Measurements from ENCODE around the gene SASH3.
A peak's percentile ranks its signal among the peaks of the same experiment; 100 is the strongest.

The SASH3 gene

DNA sequence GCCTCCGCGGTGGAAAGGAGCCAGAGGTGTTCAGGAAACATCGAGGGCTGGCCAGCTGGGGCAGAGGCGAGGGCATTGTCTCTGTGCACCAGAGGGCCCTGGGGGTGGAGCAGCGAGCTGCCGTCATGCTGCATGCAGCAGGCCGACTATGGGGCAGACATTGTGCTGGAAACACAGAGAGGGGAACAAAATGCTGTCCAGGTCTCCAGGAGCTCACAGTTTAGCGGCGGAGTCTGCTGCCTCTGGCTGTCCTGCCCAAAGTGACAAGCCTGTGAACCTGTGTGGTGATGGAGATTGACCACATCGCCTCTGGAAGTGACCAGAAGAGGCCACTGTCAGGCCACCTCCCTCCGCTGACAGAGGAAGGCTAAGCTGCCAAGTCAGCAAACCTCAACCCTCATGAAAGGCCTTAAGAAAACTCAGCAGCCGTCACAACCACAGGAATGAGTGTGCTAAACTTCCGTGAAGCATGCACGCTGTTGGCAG is 20.1 kb upstream of the SASH3 start:
- FAIRE-seq = no peak
- DNase-seq (ENCODE audit: insufficient read length, low spot score) = no peak
- TF ChIP-seq SPI1 (IDR thresholded peaks at IDR 0.05; ENCODE audit: low read depth, low read length) (no peak), POLR2A (IDR thresholded peaks at IDR 0.05; ENCODE audit: low read depth, low read length) (no peak), POU2F2 (IDR thresholded peaks at IDR 0.05; ENCODE audit: low read depth, low read length) (no peak), PAX5 (IDR thresholded peaks at IDR 0.05; ENCODE audit: insufficient read depth, low read length, severe bottlenecking) (no peak), POLR2AphosphoS5 (IDR thresholded peaks at IDR 0.05; ENCODE audit: low read depth, low read length) (no peak), TAF1 (IDR thresholded peaks at IDR 0.05; ENCODE audit: low read depth, low read length) (no peak)

DNA sequence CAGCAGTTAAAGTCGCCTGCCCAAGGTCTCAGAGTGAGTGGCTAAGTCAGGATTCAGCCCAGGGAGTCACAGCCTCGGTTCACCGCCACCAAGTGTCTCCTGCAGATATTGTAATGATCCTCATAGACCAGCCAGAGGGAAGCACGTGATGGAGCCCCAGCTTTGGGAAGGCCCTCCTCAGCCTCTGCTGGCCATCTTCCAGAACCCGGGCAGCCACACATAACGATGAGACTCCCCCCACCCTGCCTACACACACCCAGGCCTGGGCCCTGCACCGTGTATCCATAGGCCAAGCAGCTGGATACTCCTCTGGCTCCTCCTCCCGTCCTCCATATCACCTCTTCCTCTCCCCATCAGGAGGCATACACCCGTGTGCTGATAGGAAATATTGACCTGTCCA is 19.6 kb upstream of the SASH3 start:
- FAIRE-seq = no peak
- DNase-seq (ENCODE audit: insufficient read length, low spot score) = no peak
- no peak for TF ChIP-seq POU2F2 (IDR thresholded peaks at IDR 0.05; ENCODE audit: low read depth, low read length)
- TF ChIP-seq POLR2A (IDR thresholded peaks at IDR 0.05; ENCODE audit: low read depth, low read length) = no peak
- no peak for TF ChIP-seq PAX5 (IDR thresholded peaks at IDR 0.05; ENCODE audit: insufficient read depth, low read length, severe bottlenecking)
- no peak for TF ChIP-seq POLR2AphosphoS5 (IDR thresholded peaks at IDR 0.05; ENCODE audit: low read depth, low read length)
- no peak for TF ChIP-seq SPI1 (IDR thresholded peaks at IDR 0.05; ENCODE audit: low read depth, low read length)
- no peak for TF ChIP-seq TAF1 (IDR thresholded peaks at IDR 0.05; ENCODE audit: low read depth, low read length)

DNA sequence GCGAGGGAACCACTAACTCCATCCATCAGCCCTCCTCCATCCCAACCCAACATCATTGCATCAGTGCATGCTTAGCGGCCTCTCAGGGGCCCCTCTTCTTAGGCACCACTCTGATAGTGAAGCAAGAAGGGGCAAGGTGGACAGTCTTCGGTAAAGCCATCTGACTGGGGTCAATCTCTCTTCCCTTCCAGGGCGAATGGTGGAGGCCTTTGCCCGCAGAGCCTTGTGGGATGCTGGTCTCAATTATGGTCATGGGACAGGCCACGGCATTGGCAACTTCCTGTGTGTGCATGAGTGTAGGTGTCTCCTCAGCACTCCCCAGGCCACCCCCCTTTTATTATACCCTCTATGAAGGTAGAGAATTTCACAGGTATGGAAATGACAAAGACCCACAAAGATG is 18.8 kb upstream of the SASH3 start:
- TF ChIP-seq POU2F2 (IDR thresholded peaks at IDR 0.05; ENCODE audit: low read depth, low read length) (no peak), PAX5 (IDR thresholded peaks at IDR 0.05; ENCODE audit: insufficient read depth, low read length, severe bottlenecking) (no peak), POLR2AphosphoS5 (IDR thresholded peaks at IDR 0.05; ENCODE audit: low read depth, low read length) (no peak), SPI1 (IDR thresholded peaks at IDR 0.05; ENCODE audit: low read depth, low read length) (no peak)
- peak; percentile 35 for FAIRE-seq
- no peak for DNase-seq (ENCODE audit: insufficient read length, low spot score)

DNA sequence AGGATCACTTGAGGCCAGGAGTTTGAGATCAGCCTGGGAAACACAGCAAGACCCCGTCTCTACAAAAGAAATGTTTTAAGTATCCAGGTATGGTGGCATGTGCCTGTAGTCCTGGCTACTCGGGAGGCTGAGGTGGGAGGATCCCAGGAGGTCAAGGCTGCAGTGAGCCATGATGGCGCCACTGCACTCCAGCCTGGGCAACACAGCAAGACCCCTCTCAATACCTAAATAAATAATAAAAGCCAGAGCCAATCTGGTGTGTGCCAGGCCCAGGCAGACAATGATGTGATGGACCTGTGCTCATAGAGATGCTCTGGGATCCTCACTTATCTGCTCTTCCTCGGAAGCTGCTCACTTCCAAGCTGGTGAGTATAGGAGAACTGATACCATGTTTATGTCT is 18.2 kb upstream of the SASH3 start:
- TF ChIP-seq POLR2AphosphoS5 (IDR thresholded peaks at IDR 0.05; ENCODE audit: low read depth, low read length) = no peak
- no peak for TF ChIP-seq POU2F2 (IDR thresholded peaks at IDR 0.05; ENCODE audit: low read depth, low read length)
- TF ChIP-seq SPI1 (IDR thresholded peaks at IDR 0.05; ENCODE audit: low read depth, low read length) = no peak
- no peak for TF ChIP-seq TAF1 (IDR thresholded peaks at IDR 0.05; ENCODE audit: low read depth, low read length)
- TF ChIP-seq PAX5 (IDR thresholded peaks at IDR 0.05; ENCODE audit: insufficient read depth, low read length, severe bottlenecking) = no peak
- no peak for TF ChIP-seq POLR2A (IDR thresholded peaks at IDR 0.05; ENCODE audit: low read depth, low read length)
- FAIRE-seq = no peak
- DNase-seq (ENCODE audit: insufficient read length, low spot score) = no peak

GRCh38 chrX:129762448-129762847 is 17.3 kb upstream of the SASH3 start:
- DNase-seq (ENCODE audit: insufficient read length, low spot score) (no peak), FAIRE-seq (no peak)
- TF ChIP-seq SPI1 (IDR thresholded peaks at IDR 0.05; ENCODE audit: low read depth, low read length) = no peak
- TF ChIP-seq TAF1 (IDR thresholded peaks at IDR 0.05; ENCODE audit: low read depth, low read length) = no peak
- TF ChIP-seq POLR2A (IDR thresholded peaks at IDR 0.05; ENCODE audit: low read depth, low read length) = no peak
- TF ChIP-seq POU2F2 (IDR thresholded peaks at IDR 0.05; ENCODE audit: low read depth, low read length) = no peak
- no peak for TF ChIP-seq PAX5 (IDR thresholded peaks at IDR 0.05; ENCODE audit: insufficient read depth, low read length, severe bottlenecking)
- TF ChIP-seq POLR2AphosphoS5 (IDR thresholded peaks at IDR 0.05; ENCODE audit: low read depth, low read length) = no peak

GRCh38 chrX:129763666-129764065 is 16.1 kb upstream of the SASH3 start:
- TF ChIP-seq SPI1 (IDR thresholded peaks at IDR 0.05; ENCODE audit: low read depth, low read length) (no peak), POLR2A (IDR thresholded peaks at IDR 0.05; ENCODE audit: low read depth, low read length) (no peak), PAX5 (IDR thresholded peaks at IDR 0.05; ENCODE audit: insufficient read depth, low read length, severe bottlenecking) (no peak), POLR2AphosphoS5 (IDR thresholded peaks at IDR 0.05; ENCODE audit: low read depth, low read length) (no peak), POU2F2 (IDR thresholded peaks at IDR 0.05; ENCODE audit: low read depth, low read length) (no peak), TAF1 (IDR thresholded peaks at IDR 0.05; ENCODE audit: low read depth, low read length) (no peak)
- DNase-seq (ENCODE audit: insufficient read length, low spot score) (no peak), FAIRE-seq (no peak)

DNA sequence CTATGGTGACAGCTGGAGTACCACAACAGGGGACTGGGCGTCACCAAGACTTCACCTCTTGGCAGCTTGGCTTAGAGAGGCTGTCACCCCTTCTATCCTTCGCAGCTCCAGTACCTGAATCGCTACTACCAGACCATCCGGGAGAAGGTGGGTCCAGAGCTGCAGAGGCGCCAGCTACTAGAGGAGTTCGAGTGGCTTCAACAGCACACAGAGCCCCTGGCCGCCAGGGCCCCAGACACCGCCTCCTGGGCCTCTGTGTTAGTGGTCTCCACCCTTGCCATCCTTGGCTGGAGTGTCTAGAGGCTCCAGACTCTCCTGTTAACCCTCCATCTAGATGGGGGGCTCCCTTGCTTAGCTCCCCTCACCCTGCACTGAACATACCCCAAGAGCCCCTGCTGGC is 11.6 kb upstream of the SASH3 start:
- TF ChIP-seq TAF1 (IDR thresholded peaks at IDR 0.05; ENCODE audit: low read depth, low read length) = no peak
- TF ChIP-seq POLR2A (IDR thresholded peaks at IDR 0.05; ENCODE audit: low read depth, low read length) = no peak
- TF ChIP-seq PAX5 (IDR thresholded peaks at IDR 0.05; ENCODE audit: insufficient read depth, low read length, severe bottlenecking) = no peak
- no peak for TF ChIP-seq POLR2AphosphoS5 (IDR thresholded peaks at IDR 0.05; ENCODE audit: low read depth, low read length)
- no peak for TF ChIP-seq POU2F2 (IDR thresholded peaks at IDR 0.05; ENCODE audit: low read depth, low read length)
- no peak for TF ChIP-seq SPI1 (IDR thresholded peaks at IDR 0.05; ENCODE audit: low read depth, low read length)
- DNase-seq (ENCODE audit: insufficient read length, low spot score) (no peak), FAIRE-seq (peak; percentile 5)

- no peak for FAIRE-seq
- no peak for TF ChIP-seq PAX5 (IDR thresholded peaks at IDR 0.05; ENCODE audit: insufficient read depth, low read length, severe bottlenecking)
Measured at GRCh38 chrX:129768586-129769466, 10.9 kb upstream of the SASH3 start.

GRCh38 chrX:129769467-129770154 is 10.1 kb upstream of the SASH3 start:
- peak; percentile 100 for FAIRE-seq
- peak; percentile 90 for TF ChIP-seq POU2F2 (IDR thresholded peaks at IDR 0.05; ENCODE audit: low read depth, low read length)
- TF ChIP-seq SPI1 (IDR thresholded peaks at IDR 0.05; ENCODE audit: low read depth, low read length) = no peak
- DNase-seq (ENCODE audit: insufficient read length, low spot score) = peak; percentile 50

More at GRCh38 chrX:129768586-129769466, 10.9 kb upstream of the SASH3 start:
- DNase-seq (ENCODE audit: insufficient read length, low spot score) = no peak
